K562 (cell line): ENCODE results near the gene MYBPHL. TPM values are rescaled to one million over a fixed set of nuclear protein-coding genes. Genes with fewer than 3 reads are reported as not detected.

Source experiments
- ATAC-seq: fragments of 200-7000 bp; cut with Tn5 transposase; 3 replicates; pipeline ENCODE4 v1.9.1; 2020; ENCODE audit warnings: moderate library complexity
- BruUV-seq: library from RNA; stranded (reverse); fragments of 400-500 nt; replicated peaks from 2 replicates; lab custom pipeline; 2021; lab: Mats Ljungman, UMichigan
- CTCF ChIA-PET: fragments of 300-600 bp; formaldehyde crosslinking; extraction: SDS; loops from one replicate; lab custom pipeline; 2021; ENCODE audit warnings: low intra/inter-chr PET ratio; lab: Yijun Ruan, JAX
- POLR2A ChIA-PET: fragments of 300-600, 350-650 bp; sonication (Branson Sonifier 250); formaldehyde crosslinking; extraction: SDS; loops from one replicate; lab custom pipeline; 2021; ENCODE audit warnings: antibody characterized with exemption, inconsistent platforms; lab: Yijun Ruan, JAX
- DNase-seq, 4 experiments: peaks; one replicate each; pipeline versions ENCODE4 v3.0.0 to v3.0.0-alpha.2; 2011 to 2018; ENCODE audit warnings: low spot score in 3 of 4, mixed read lengths in 3 of 4; ENCODE audit errors: extremely low read depth in 1 of 4
- FAIRE-seq: peaks from 2 replicates; lab custom pipeline; 2011; peaks lifted over from hg19 to GRCh38; lab: Jason Lieb, UNC
- H2AFZ ChIP-seq: 2 replicates; pipeline ENCODE4 v1.6.0; 2011; ENCODE audit warnings: low read depth, low read length, control low read depth, inconsistent platforms
- H3K27ac ChIP-seq: fragments of 200-600 bp; 3 replicates; pipeline ENCODE4 v1.8.0; 2011; ENCODE audit warnings: low read depth, mild to moderate bottlenecking, control low read depth, inconsistent platforms, low read length, moderate library complexity, mixed read lengths; ENCODE audit errors: extremely low read depth
- H3K27me3 ChIP-seq, 2 experiments: fragments of 300-600 bp in 1 of 2; 2 replicates in 1 of 2; 3 replicates in 1 of 2; pipeline versions ENCODE4 v1.6.0 to v1.8.0; 2011; ENCODE audit warnings: inconsistent platforms in 2 of 2, low read length in 2 of 2, mild to moderate bottlenecking in 1 of 2, mixed read lengths in 1 of 2, moderate library complexity in 1 of 2; ENCODE audit not compliant: control insufficient read depth in 2 of 2, insufficient read depth in 2 of 2
- H3K36me3 ChIP-seq: fragments of 300-600 bp; 3 replicates; pipeline ENCODE4 v1.8.0; 2011; ENCODE audit warnings: mild to moderate bottlenecking, low read length, inconsistent platforms; ENCODE audit not compliant: control insufficient read depth, insufficient read depth
- H3K4me1 ChIP-seq, 2 experiments: fragments of 200-600 bp in 1 of 2; replicated peaks in 1 of 2; 2 replicates in 1 of 2; 3 replicates in 1 of 2; pipeline versions ENCODE4 v1.5.1 to v1.8.0; 2011; ENCODE audit warnings: inconsistent platforms in 2 of 2, low read length in 2 of 2, mild to moderate bottlenecking in 1 of 2, mixed read lengths in 1 of 2, moderate library complexity in 1 of 2; ENCODE audit not compliant: control insufficient read depth in 2 of 2, insufficient read depth in 2 of 2
- H3K4me2 ChIP-seq: 2 replicates; pipeline ENCODE4 v1.6.1; 2011; ENCODE audit warnings: low read length, control low read depth, inconsistent platforms, mixed read lengths; ENCODE audit not compliant: insufficient read depth
- H3K4me3 ChIP-seq: fragments of 200-600 bp; sonication (generic), shearing (Covaris generic); 2 replicates; pipeline ENCODE4 v1.5.1; 2016; ENCODE audit warnings: control low read depth, inconsistent platforms
- H3K79me2 ChIP-seq: fragments of 200-600 bp; 3 replicates; pipeline ENCODE4 v1.8.0; 2011; ENCODE audit warnings: low read length, inconsistent platforms; ENCODE audit not compliant: control insufficient read depth, insufficient read depth
- H3K9ac ChIP-seq, 2 experiments: 2 replicates each; pipeline versions ENCODE4 v1.6.0 to v1.6.1; 2011; ENCODE audit warnings: low read depth in 2 of 2, low read length in 2 of 2, control low read depth in 1 of 2, inconsistent platforms in 1 of 2, mild to moderate bottlenecking in 1 of 2, mixed read lengths in 1 of 2; ENCODE audit not compliant: insufficient read depth in 1 of 2
- H3K9me1 ChIP-seq: one replicate; pipeline ENCODE4 v1.6.0; 2011; ENCODE audit warnings: inconsistent platforms, mild to moderate bottlenecking, low read length, moderate library complexity; ENCODE audit not compliant: control insufficient read depth, insufficient read depth
- H3K9me3 ChIP-seq: replicated peaks from 2 replicates; pipeline ENCODE4 v1.5.1; 2011; ENCODE audit warnings: low read depth, low read length, inconsistent platforms; ENCODE audit not compliant: control insufficient read depth, insufficient read depth
- H4K20me1 ChIP-seq: replicated peaks from 2 replicates; pipeline ENCODE4 v1.6.1; 2011; ENCODE audit warnings: low read length, inconsistent platforms, mixed read lengths; ENCODE audit not compliant: control insufficient read depth, insufficient read depth
- CBFB ChIP-seq: sonication (generic); formaldehyde crosslinking; IDR thresholded peaks from 2 replicates; pipeline ENCODE4 v1.4.0; 2020; ENCODE audit warnings: mild to moderate bottlenecking, missing genetic modification reagents
- ETV5 ChIP-seq: sonication (generic); formaldehyde crosslinking; IDR thresholded peaks from 2 replicates; pipeline ENCODE4 v1.4.0; 2020; ENCODE audit warnings: low read depth, mild to moderate bottlenecking, missing genetic modification reagents
- NFIC ChIP-seq: fragments of 450-650 bp; IDR thresholded peaks from 2 replicates; pipeline ENCODE4 v1.6.1; 2017; ENCODE audit warnings: mild to moderate bottlenecking, inconsistent platforms
- POLR2G ChIP-seq: fragments of 200-400 bp; formaldehyde crosslinking; IDR thresholded peaks from 2 replicates; pipeline ENCODE4 v1.6.1; 2017; ENCODE audit warnings: low read depth, mild to moderate bottlenecking, antibody characterized with exemption, low read length, moderate library complexity
- PURB ChIP-seq: sonication (generic); formaldehyde crosslinking; IDR thresholded peaks from 2 replicates; pipeline ENCODE4 v1.9.0; 2021; ENCODE audit warnings: low read depth, mild to moderate bottlenecking, missing genetic modification reagents
- WGBS: fragments of 100-300 bp; shearing (Covaris generic); methylation state at CpG from one replicate; pipeline ENCODE4 v1.1.6; 2016; ENCODE audit warnings: low coverage, mixed read lengths; ENCODE audit not compliant: insufficient coverage; ENCODE audit errors: missing lambda C conversion rate; 5-methylcytosine and 5-hydroxymethylcytosine counted together
- in situ Hi-C: fragments of 300-500 bp; cut with MboI; formaldehyde crosslinking; loops from 4 replicates; pipeline ENCODE4 v1.15.0; 2018; ENCODE audit warnings: inconsistent platforms, mixed read lengths
- intact Hi-C: fragments of 100-400 bp; cut with micrococcal nuclease; formaldehyde crosslinking; loops from 2 replicates; pipeline ENCODE4 v1.14.2; 2022
- polyA plus RNA-seq, 8 experiments: library from polyadenylated mRNA; depleted of rRNA in 4 of 8; stranded (reverse) in 5 of 8; unstranded in 3 of 8; fragments of >200 nt; fragmentation: Nextera tagmentation in 2 of 8; fragmentation: Illumina TruSeq in 1 of 8; extraction: Ambion mirVana in 2 of 8; extraction: Trizol in 1 of 8; gene quantifications; 2 replicates each; pipeline versions ENCODE4 v1.2.1 to v1.2.3, GENCODE V29; 2011 to 2014; ENCODE audit warnings: inconsistent platforms in 1 of 8, missing spikeins in 1 of 8
- total RNA-seq, 7 experiments: library from RNA; depleted of rRNA in 6 of 7; stranded (reverse); fragments of >200 nt in 6 of 7; fragmentation: Illumina TruSeq in 2 of 7; extraction: Trizol in 2 of 7; gene quantifications; 2 replicates each; pipeline versions ENCODE4 v1.2.1 to v1.2.3, GENCODE V29; 2011 to 2021; ENCODE audit warnings: low replicate concordance in 1 of 7
- TF ChIP-seq, protein P1 (sequence below): fragments of 250-450 bp; sonication (Bioruptor Pico); IDR thresholded peaks from 2 replicates; pipeline ENCODE4 v1.5.0; 2021

Gene MYBPHL
- total and polyA plus RNA-seq, 9 of the 15 experiments (the other 6 are each of a cell fraction or from before 2014, with no cell fraction given): 0.20 to 1.9 (median 0.33) TPM

- Histone ChIP-seq H3K9me3 (no peaks in the 10 kb centered on the region), H3K79me2 (no peaks in the 10 kb centered on the region), H3K4me3 (no peak overlapping the region), H2AFZ (no peak overlapping the region), H3K4me2 (no peak overlapping the region), H4K20me1 (peaks cover 8% of the 10 kb centered on the region), H3K9ac (no peak overlapping the region), H3K27ac (no peak overlapping the region), H3K36me3 (peaks cover 4% of the 10 kb centered on the region; the same call in 1 of the 3 replicates), H3K4me1 (peaks cover 18 to 42% of the 10 kb centered on the region in 2 experiments; a peak in 4 of 5 replicates), H3K27me3 (no peaks in the 10 kb centered on the region), H3K9me1 (no peaks in the 10 kb centered on the region)
- ChIA-PET CTCF (no interaction called here), POLR2A (interaction anchor here (0.6 to 1.5 kb wide), 8 partner anchors 10 to 155 kb away, joined by 3 to 10 read pairs (median 4); partner anchors contain the start of gene SORT1)
- intact Hi-C loops: no loop called here
- in situ Hi-C loops: no loop called here
- DNase-seq (no peak), FAIRE-seq (no peak), ATAC-seq (no peak)
- WGBS: 45% methylated on average over 8 of the region's 8 CpGs
- TF ChIP-seq PURB (CRISPR knock-in tag) (no peak), NFIC (peak; percentile 29; the same call in 1 of the 2 replicates)
- no TSS peak for BruUV-seq
Observed at GRCh38 chr1:109243860-109244552, 62.8 kb downstream of the MYBPHL start.

- ATAC-seq: no peak
- Histone ChIP-seq H3K9me3 (no peaks in the 10 kb centered on the region), H3K4me2 (no peak overlapping the region), H3K4me3 (no peak overlapping the region), H3K9ac (peak overlapping the region in 1 of 2 experiments; percentile 38; a peak in 1 of 4 replicates), H3K36me3 (peaks cover 11% of the 10 kb centered on the region; the same call in 2 of the 3 replicates), H3K4me1 (peaks cover 15 to 34% of the 10 kb centered on the region in 2 experiments; a peak in 4 of 5 replicates), H3K9me1 (no peaks in the 10 kb centered on the region), H3K27ac (no peak overlapping the region), H2AFZ (no peak overlapping the region), H4K20me1 (peaks cover 8% of the 10 kb centered on the region), H3K79me2 (no peaks in the 10 kb centered on the region), H3K27me3 (no peaks in the 10 kb centered on the region)
- no peak for DNase-seq
- FAIRE-seq: no peak
- CTCF ChIA-PET: no interaction called here
- 37% methylated on average over 5 of the region's 5 CpGs for WGBS
- no TSS peak for BruUV-seq
- POLR2A ChIA-PET: interaction anchor here (0.6 to 1.5 kb wide), 10 partner anchors 11 to 156 kb away, joined by 3 to 10 read pairs (median 4); partner anchors contain the start of gene SORT1
- in situ Hi-C loops (no loop called here), intact Hi-C loops (no loop called here)
- TF ChIP-seq, protein P1, sequence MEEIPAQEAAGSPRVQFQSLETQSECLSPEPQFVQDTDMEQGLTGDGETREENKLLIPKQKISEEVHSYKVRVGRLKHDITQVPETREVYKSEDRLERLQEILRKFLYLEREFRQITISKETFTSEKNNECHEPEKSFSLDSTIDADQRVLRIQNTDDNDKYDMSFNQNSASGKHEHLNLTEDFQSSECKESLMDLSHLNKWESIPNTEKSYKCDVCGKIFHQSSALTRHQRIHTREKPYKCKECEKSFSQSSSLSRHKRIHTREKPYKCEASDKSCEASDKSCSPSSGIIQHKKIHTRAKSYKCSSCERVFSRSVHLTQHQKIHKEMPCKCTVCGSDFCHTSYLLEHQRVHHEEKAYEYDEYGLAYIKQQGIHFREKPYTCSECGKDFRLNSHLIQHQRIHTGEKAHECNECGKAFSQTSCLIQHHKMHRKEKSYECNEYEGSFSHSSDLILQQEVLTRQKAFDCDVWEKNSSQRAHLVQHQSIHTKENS (CRISPR knock-in tag): no peak
- TF ChIP-seq POLR2G (peak; percentile 43; the same call in 1 of the 2 replicates), CBFB (CRISPR knock-in tag) (0 out of 2 replicates have a peak, but pooled peaks have one; percentile 41), ETV5 (CRISPR knock-in tag) (no peak)
Observed at GRCh38 chr1:109243221-109243620, 63.6 kb downstream of the MYBPHL start.
